K562 (cell line): ENCODE results near the gene DGCR2.
"Not testable (repeated sequence)": the region's sequence is repeated elsewhere in the genome, so short reads cannot be mapped to it uniquely, and the experiment has no call there.

Experiments used
- ATF2 ChIP-seq: sonication (generic); formaldehyde crosslinking; IDR thresholded peaks from 2 replicates; pipeline ENCODE4 v1.8.1; 2022; ENCODE audit warnings: missing genetic modification reagents
- EGR1 ChIP-seq: fragments of 450-650 bp; conservative IDR thresholded peaks from 2 replicates; pipeline ENCODE4 v1.6.1; 2017; ENCODE audit warnings: mild to moderate bottlenecking
- FOXM1 ChIP-seq, 2 experiments: fragments of 450-650 bp in 1 of 2; sonication (generic) in 1 of 2; formaldehyde crosslinking in 1 of 2; IDR thresholded peaks; 2 replicates each; pipeline versions ENCODE4 v1.6.1 to v1.9.0; 2017 to 2022; ENCODE audit warnings: low read depth in 2 of 2, mild to moderate bottlenecking in 2 of 2, missing genetic modification reagents in 1 of 2, moderate library complexity in 1 of 2
- HDAC1 ChIP-seq, 2 experiments: fragments of 450-650 bp; IDR thresholded peaks; 2 replicates each; pipeline ENCODE4 v1.6.1; 2016 to 2017; ENCODE audit warnings: inconsistent platforms in 1 of 2, mild to moderate bottlenecking in 1 of 2, moderate library complexity in 1 of 2
- HMGXB4 ChIP-seq: sonication (generic); formaldehyde crosslinking; IDR thresholded peaks from 2 replicates; pipeline ENCODE4 v1.8.1; 2023; ENCODE audit warnings: mild to moderate bottlenecking, missing genetic modification reagents
- MAX ChIP-seq: sonication (generic); formaldehyde crosslinking; IDR thresholded peaks from 2 replicates; pipeline ENCODE4 v1.9.0; 2022; ENCODE audit warnings: mild to moderate bottlenecking, missing genetic modification reagents
- MTA1 ChIP-seq: fragments of 450-650 bp; IDR thresholded peaks from 2 replicates; pipeline ENCODE4 v1.6.1; 2017; ENCODE audit warnings: borderline replicate concordance
- POLR2A ChIP-seq: fragments of 450-650 bp; conservative IDR thresholded peaks from 2 replicates; pipeline ENCODE4 v1.6.1; 2016
- RCOR1 ChIP-seq, 2 experiments: IDR thresholded peaks; 2 replicates each; pipeline ENCODE4 v1.6.1; 2012; ENCODE audit warnings: low read depth in 2 of 2, low read length in 2 of 2, borderline replicate concordance in 1 of 2, improper control_type of control experiment in 1 of 2
- SRF ChIP-seq, 2 experiments: fragments of 250-450, 450-650 bp in 1 of 2; sonication (Bioruptor Pico) in 1 of 2; sonication (generic) in 1 of 2; formaldehyde crosslinking; IDR thresholded peaks; 2 replicates each; pipeline versions ENCODE4 v1.5.0 to v1.5.1; 2020 to 2022; ENCODE audit warnings: mild to moderate bottlenecking in 1 of 2, missing genetic modification reagents in 1 of 2
- TAF1 ChIP-seq: IDR thresholded peaks from 2 replicates; pipeline ENCODE4 v1.6.1; 2011; ENCODE audit warnings: mild to moderate bottlenecking, low read length, moderate library complexity; ENCODE audit not compliant: insufficient read depth, control insufficient read depth, severe bottlenecking; ENCODE audit errors: extremely low read depth

GRCh38 chr22:19013411-19013810, 108.8 kb downstream of the DGCR2 start:
- not testable (repeated sequence) for TF ChIP-seq MTA1; RCOR1 (IDR thresholded peaks at IDR 0.05; ENCODE audit: borderline replicate concordance in 1 of 2, low read depth in 2 of 2, low read length in 2 of 2); MAX; EGR1; HMGXB4 (CRISPR knock-in tag); SRF (CRISPR knock-in tag; IDR thresholded peaks at IDR 0.05); FOXM1 (IDR thresholded peaks at IDR 0.05; ENCODE audit: low read depth); FOXM1 (CRISPR knock-in tag; IDR thresholded peaks at IDR 0.05; ENCODE audit: low read depth); POLR2A; ATF2 (CRISPR knock-in tag); TAF1; HDAC1 (IDR thresholded peaks at IDR 0.05)
